Lower leg skin (tissue), 4 donors: Measurements from ENCODE around the gene TRAPPC3. TPM values are rescaled to one million over a fixed set of nuclear protein-coding genes. Genes with fewer than 3 reads are reported as not detected.

Source experiments
- DNase-seq, 2 donors: peaks; one replicate each; pipeline ENCODE4 v3.0.0-alpha.2; 2019; ENCODE audit warnings: low spot score in 2 of 2
- H3K4me3 ChIP-seq: fragments of 200-600 bp; sonication (generic); 2 replicates; pipeline ENCODE4 v1.5.1; 2017; ENCODE audit warnings: mild to moderate bottlenecking, low read depth; ENCODE audit not compliant: poor library complexity, severe bottlenecking
- POLR2A ChIP-seq, 2 donors: fragments of 450-650 bp; IDR thresholded peaks; one replicate each; pipeline ENCODE4 v1.6.1; 2016 to 2017; ENCODE audit warnings: antibody characterized with exemption in 2 of 2, mild to moderate bottlenecking in 1 of 2, moderate library complexity in 1 of 2
- WGBS, 2 donors: methylation state at CpG; one replicate each; pipeline ENCODE4 v1.1.5; 2018; 5-methylcytosine and 5-hydroxymethylcytosine counted together
- intact Hi-C: fragments of 100-400 bp; cut with DNase I; formaldehyde crosslinking; loops from one replicate; pipeline ENCODE4 v1.15.0; 2023; ENCODE audit warnings: low total_unique reads
- total RNA-seq, 4 donors: library from RNA; depleted of rRNA; stranded (reverse); fragments of >200 nt; gene quantifications; one replicate each; pipeline ENCODE4 v1.1.0, GENCODE V29; 2016
- TF ChIP-seq, protein P1 (sequence below), 3 donors: fragments of 450-650 bp; IDR thresholded peaks; one replicate each; pipeline ENCODE4 v1.5.1; 2016; ENCODE audit warnings: antibody characterized with exemption in 3 of 3, mild to moderate bottlenecking in 3 of 3, moderate library complexity in 2 of 3

TRAPPC3 gene
- total RNA-seq, 4 donors from 2014 or later, result 78.3 to 113 (median 104) TPM

DNA sequence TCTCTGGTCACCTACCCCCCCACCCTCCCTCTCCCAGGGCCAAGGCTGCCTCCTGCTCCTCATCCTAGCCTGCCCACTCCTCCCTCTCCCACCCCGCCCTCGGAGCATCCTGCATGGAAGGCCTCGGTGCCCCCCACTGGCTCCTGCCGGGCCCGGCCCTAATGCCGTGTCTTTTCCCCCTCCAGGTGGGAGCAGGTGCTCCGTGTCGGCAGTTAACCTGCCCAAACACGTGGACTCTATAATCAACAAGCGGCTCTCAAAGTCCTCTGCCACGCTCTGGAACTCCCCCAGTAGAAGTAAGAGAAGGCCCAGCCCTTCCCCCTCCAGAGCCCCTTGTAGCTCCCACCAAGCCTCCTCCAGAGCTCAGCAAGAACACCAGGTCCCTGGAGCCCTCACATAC is 25.4 kb upstream of the TRAPPC3 start:
- H3K4me3 ChIP-seq, result no peak overlapping the region
- DNase-seq, result no peak
- intact Hi-C loops, result no loop called here
- TF ChIP-seq POLR2A (IDR thresholded peaks at IDR 0.05), result no peak
- TF ChIP-seq, protein P1, sequence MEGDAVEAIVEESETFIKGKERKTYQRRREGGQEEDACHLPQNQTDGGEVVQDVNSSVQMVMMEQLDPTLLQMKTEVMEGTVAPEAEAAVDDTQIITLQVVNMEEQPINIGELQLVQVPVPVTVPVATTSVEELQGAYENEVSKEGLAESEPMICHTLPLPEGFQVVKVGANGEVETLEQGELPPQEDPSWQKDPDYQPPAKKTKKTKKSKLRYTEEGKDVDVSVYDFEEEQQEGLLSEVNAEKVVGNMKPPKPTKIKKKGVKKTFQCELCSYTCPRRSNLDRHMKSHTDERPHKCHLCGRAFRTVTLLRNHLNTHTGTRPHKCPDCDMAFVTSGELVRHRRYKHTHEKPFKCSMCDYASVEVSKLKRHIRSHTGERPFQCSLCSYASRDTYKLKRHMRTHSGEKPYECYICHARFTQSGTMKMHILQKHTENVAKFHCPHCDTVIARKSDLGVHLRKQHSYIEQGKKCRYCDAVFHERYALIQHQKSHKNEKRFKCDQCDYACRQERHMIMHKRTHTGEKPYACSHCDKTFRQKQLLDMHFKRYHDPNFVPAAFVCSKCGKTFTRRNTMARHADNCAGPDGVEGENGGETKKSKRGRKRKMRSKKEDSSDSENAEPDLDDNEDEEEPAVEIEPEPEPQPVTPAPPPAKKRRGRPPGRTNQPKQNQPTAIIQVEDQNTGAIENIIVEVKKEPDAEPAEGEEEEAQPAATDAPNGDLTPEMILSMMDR (IDR thresholded peaks at IDR 0.05), result no peak
- WGBS, 2 donors, result 57 to 67% methylated on average over 11 of the region's 11 CpGs

DNA sequence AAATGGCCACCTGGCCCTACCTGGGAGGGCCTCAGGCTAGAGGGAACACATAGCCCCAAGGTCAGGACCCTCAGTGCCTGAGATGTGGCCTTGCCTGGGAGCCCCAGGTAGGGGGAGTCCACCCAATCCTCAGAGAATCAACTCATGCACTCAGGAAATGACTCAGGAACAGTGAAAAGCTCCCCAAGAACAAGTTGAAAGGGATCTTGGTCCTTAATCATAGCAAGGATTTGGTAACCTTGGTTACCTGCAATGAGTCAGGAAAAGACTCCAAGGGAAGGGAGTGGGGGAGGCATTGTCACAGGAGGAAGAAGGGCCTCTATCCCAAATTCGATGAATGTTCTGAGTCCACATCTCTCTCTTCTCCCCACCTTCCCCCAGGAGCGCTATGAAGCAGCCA is 23.7 kb upstream of the TRAPPC3 start:
- DNase-seq, result no peak
- H3K4me3 ChIP-seq, result no peak overlapping the region
- TF ChIP-seq, protein P1 (IDR thresholded peaks at IDR 0.05), result no peak
- TF ChIP-seq POLR2A (IDR thresholded peaks at IDR 0.05), result no peak
- intact Hi-C loops, result no loop called here
- 81 to 92% methylated on average over 2 of the region's 2 CpGs for WGBS, 2 donors

DNA sequence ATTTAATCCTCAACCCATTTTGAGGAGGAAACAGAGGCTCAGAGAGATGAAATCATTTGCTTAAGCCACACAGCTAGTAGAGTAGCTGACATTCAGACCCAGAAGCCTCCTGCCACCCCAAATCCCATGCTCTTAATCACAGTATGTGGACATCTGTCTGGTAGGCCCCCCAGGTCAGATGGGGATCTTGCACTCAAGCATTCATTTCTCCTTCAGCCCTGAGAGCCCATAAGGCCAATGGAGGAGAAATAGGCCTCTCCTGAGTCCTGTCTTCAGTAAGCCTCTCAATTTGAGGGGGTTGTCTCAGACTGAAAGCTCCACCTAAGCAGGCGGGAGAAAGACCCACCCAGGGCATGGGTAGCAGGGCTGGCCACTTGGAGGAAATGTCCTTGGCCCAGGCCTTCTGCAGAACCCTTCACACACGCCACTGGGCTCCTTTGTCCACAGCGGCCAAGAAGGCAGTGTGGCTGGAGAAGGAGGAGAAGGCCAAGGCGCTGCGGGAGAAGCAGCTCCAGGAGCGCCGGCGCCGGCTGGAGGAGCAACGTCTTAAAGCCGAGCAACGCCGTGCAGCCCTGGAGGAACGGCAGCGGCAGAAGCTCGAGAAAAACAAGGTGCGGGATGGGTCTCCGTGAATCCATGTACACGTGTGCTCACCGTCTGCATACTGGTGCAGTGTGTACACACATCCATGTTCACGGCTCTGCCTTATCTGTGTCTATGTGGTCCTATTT is 22.9 kb upstream of the TRAPPC3 start:
- intact Hi-C loops, result no loop called here
- 92 to 95% methylated on average over 21 of the region's 21 CpGs for WGBS, 2 donors
- DNase-seq, result no peak
- H3K4me3 ChIP-seq, result no peak overlapping the region
- TF ChIP-seq, protein P1 (IDR thresholded peaks at IDR 0.05), result no peak
- TF ChIP-seq POLR2A (IDR thresholded peaks at IDR 0.05), result no peak

DNA sequence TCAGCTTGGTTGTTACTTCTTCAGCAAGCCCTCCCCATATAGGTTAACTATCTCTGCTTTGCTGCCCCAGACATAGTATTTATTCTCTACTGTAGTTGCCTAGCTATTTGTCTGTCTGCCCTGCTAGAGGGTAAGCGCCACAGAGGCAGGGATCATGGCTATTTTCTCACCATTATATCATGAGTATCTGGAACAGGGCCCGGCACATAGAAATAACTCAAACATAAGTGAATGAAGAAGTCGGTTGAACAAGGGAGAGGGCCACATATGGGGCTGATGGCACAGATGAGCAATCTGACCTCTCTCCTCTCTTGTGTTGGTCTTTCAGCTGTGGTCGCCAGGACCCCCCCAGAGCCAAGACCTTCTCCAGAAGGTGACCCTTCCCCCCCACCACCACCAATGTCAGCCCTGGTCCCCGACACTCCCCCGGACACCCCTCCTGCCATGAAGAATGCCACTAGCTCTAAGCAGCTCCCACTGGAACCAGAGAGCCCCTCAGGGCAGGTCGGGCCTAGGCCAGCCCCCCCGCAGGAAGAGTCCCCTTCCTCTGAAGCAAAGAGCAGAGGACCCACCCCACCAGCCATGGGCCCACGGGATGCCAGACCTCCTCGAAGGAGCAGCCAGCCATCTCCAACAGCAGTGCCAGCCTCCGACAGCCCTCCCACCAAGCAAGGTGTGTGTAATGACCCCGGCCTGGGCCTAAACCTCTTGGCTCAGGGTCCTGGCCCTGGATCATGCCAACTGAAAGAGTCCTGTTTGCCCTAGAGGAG is 21.5 kb upstream of the TRAPPC3 start:
- no peak overlapping the region for H3K4me3 ChIP-seq
- no peak for DNase-seq
- WGBS, 2 donors, result 68 to 72% methylated on average over 8 to 12 of the region's 12 CpGs
- intact Hi-C loops, result no loop called here
- no peak for TF ChIP-seq POLR2A (IDR thresholded peaks at IDR 0.05)
- TF ChIP-seq, protein P1 (IDR thresholded peaks at IDR 0.05), result no peak

DNA sequence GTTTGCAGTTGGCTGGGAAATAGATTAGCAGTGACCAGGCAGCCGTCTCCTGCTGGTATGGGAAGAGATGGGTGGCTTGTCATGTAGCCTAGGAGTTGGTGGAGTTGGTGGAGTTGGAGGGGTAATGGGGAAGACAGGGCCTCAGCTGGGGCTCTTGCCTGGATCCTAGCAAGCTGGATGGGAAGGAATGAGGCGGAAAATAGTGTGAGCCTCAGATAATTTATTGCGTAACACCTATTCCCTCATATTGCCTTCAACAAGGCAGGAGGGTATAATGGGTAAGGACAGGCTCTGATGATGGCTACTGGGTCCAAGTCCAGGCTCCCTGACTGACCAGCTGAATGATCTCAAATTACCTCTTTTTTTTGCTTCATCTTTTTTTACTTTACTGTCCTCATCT is 19.2 kb upstream of the TRAPPC3 start:
- no peak overlapping the region for H3K4me3 ChIP-seq
- intact Hi-C loops, result no loop called here
- TF ChIP-seq, protein P1 (IDR thresholded peaks at IDR 0.05), result no peak
- TF ChIP-seq POLR2A (IDR thresholded peaks at IDR 0.05), result no peak
- WGBS, 2 donors, result 87 to 93% methylated on average over 3 of the region's 3 CpGs
- no peak for DNase-seq
